Measurements from ENCODE around the gene CTAGE1.
"Not testable (repeated sequence)": the region's sequence is repeated elsewhere in the genome, so short reads cannot be mapped to it uniquely, and the experiment has no call there.

The CTAGE1 gene

GRCh38 chr18:22417496-22418188, at the start of gene CTAGE1:
Gene CTAGE1, minus strand, starts transcription at chr18:22417915. Its CDS starts 104 bp downstream, at chr18:22417811.
- no peak for DNase-seq (ENCODE audit: low read depth)

GRCh38 chr18:22466608-22467395, 49.1 kb upstream of the CTAGE1 start:
- DNase-seq (ENCODE audit: low read depth): peak; percentile 84

- DNase-seq (ENCODE audit: low read depth): peak; percentile 92
Observed at GRCh38 chr18:22465859-22466457, 48.2 kb upstream of the CTAGE1 start.

- DNase-seq (ENCODE audit: low read depth): no peak
Observed at GRCh38 chr18:22463076-22463475, 45.4 kb upstream of the CTAGE1 start.

GRCh38 chr18:22459491-22459890, 41.8 kb upstream of the CTAGE1 start:
- no peak for DNase-seq (ENCODE audit: low read depth)

GRCh38 chr18:22457524-22457923, 39.8 kb upstream of the CTAGE1 start:
- no peak for DNase-seq (ENCODE audit: low read depth)

GRCh38 chr18:22456547-22456946, 38.8 kb upstream of the CTAGE1 start:
- DNase-seq (ENCODE audit: low read depth): no peak

GRCh38 chr18:22456116-22456480, 38.4 kb upstream of the CTAGE1 start:
- DNase-seq (ENCODE audit: low read depth): no peak

GRCh38 chr18:22455425-22456115, 37.9 kb upstream of the CTAGE1 start:
- DNase-seq (ENCODE audit: low read depth): no peak

- DNase-seq (ENCODE audit: low read depth): no peak
Observed at GRCh38 chr18:22453315-22453714, 35.6 kb upstream of the CTAGE1 start.

- no peak for DNase-seq (ENCODE audit: low read depth)
Observed at GRCh38 chr18:22452226-22452668, 34.5 kb upstream of the CTAGE1 start.

- no peak for DNase-seq (ENCODE audit: low read depth)
Observed at GRCh38 chr18:22451796-22452195, 34.1 kb upstream of the CTAGE1 start.

- not testable (repeated sequence) for DNase-seq (ENCODE audit: low read depth)
Observed at GRCh38 chr18:22450766-22451165, 33.1 kb upstream of the CTAGE1 start.

GRCh38 chr18:22450318-22450717, 32.6 kb upstream of the CTAGE1 start:
- DNase-seq (ENCODE audit: low read depth): not testable (repeated sequence)

GRCh38 chr18:22449753-22450152, 32.0 kb upstream of the CTAGE1 start:
- DNase-seq (ENCODE audit: low read depth): not testable (repeated sequence)

- DNase-seq (ENCODE audit: low read depth): no peak
Observed at GRCh38 chr18:22448238-22448637, 30.5 kb upstream of the CTAGE1 start.

- DNase-seq (ENCODE audit: low read depth): no peak
Observed at GRCh38 chr18:22447792-22448191, 30.1 kb upstream of the CTAGE1 start.

- DNase-seq (ENCODE audit: low read depth): no peak
Observed at GRCh38 chr18:22446911-22447310, 29.2 kb upstream of the CTAGE1 start.

GRCh38 chr18:22446325-22446724, 28.6 kb upstream of the CTAGE1 start:
- no peak for DNase-seq (ENCODE audit: low read depth)

- DNase-seq (ENCODE audit: low read depth): no peak
Observed at GRCh38 chr18:22441638-22442037, 23.9 kb upstream of the CTAGE1 start.

- DNase-seq (ENCODE audit: low read depth): no peak
Observed at GRCh38 chr18:22439447-22439846, 21.7 kb upstream of the CTAGE1 start.

- no peak for DNase-seq (ENCODE audit: low read depth)
Observed at GRCh38 chr18:22436136-22436535, 18.4 kb upstream of the CTAGE1 start.

Measured in HS-27A (cell line).